Transverse colon (tissue), 4 donors: ENCODE measurements around the gene FCRL6. TPM values are rescaled to one million over a fixed set of nuclear protein-coding genes. Genes with fewer than 3 reads are reported as not detected.

Experiments
- DNase-seq: peaks from one replicate; pipeline ENCODE4 v3.0.0-alpha.2; 2019
- H3K27ac ChIP-seq, 4 donors: fragments of 200-600 bp; sonication (generic); 2 replicates each; pipeline ENCODE4 v1.5.1; 2016 to 2018; ENCODE audit warnings: inconsistent platforms in 4 of 4
- H3K27me3 ChIP-seq: fragments of 200-600 bp; sonication (generic); 2 replicates; pipeline ENCODE4 v1.5.1; 2017; ENCODE audit warnings: inconsistent platforms
- H3K36me3 ChIP-seq, 4 donors: fragments of 200-600 bp; sonication (generic); 2 replicates each; pipeline ENCODE4 v1.5.1; 2017 to 2019; ENCODE audit warnings: inconsistent platforms in 4 of 4
- H3K4me1 ChIP-seq, 4 donors: fragments of 200-600 bp; sonication (generic); 2 replicates each; pipeline ENCODE4 v1.5.1; 2017 to 2020; ENCODE audit warnings: inconsistent platforms in 4 of 4
- H3K4me3 ChIP-seq, 4 donors: fragments of 200-600 bp; sonication (generic); 1 replicate in 1 of 4; 2 replicates in 3 of 4; pipeline versions ENCODE4 v1.5.1 to v1.6.1; 2017 to 2019; ENCODE audit warnings: inconsistent platforms in 4 of 4
- H3K9me3 ChIP-seq, 2 donors: fragments of 200-600 bp; sonication (generic); 2 replicates each; pipeline ENCODE4 v1.5.1; 2017 to 2019; ENCODE audit warnings: inconsistent platforms in 2 of 2
- CTCF ChIP-seq, 5 experiments: fragments of 200-600 bp in 3 of 5; fragments of 450-650 bp in 2 of 5; sonication (generic) in 3 of 5; IDR thresholded peaks; 1 replicate in 2 of 5; 2 replicates in 3 of 5; pipeline ENCODE4 v1.5.1; 2016 to 2017; ENCODE audit warnings: antibody characterized with exemption in 5 of 5, inconsistent platforms in 3 of 5, mild to moderate bottlenecking in 2 of 5, moderate library complexity in 1 of 5
- EP300 ChIP-seq: sonication (generic); formaldehyde crosslinking; IDR thresholded peaks from one replicate; pipeline ENCODE4 v1.6.1; 2017; ENCODE audit warnings: antibody characterized with exemption, low read depth
- POLR2A ChIP-seq: fragments of 450-650 bp; IDR thresholded peaks from one replicate; pipeline ENCODE4 v1.6.1; 2016; ENCODE audit warnings: antibody characterized with exemption, mild to moderate bottlenecking, moderate library complexity
- POLR2AphosphoS5 ChIP-seq, 3 donors: sonication (generic); formaldehyde crosslinking; IDR thresholded peaks; one replicate each; pipeline ENCODE4 v1.6.1; 2016; ENCODE audit warnings: antibody characterized with exemption in 3 of 3
- WGBS, 2 donors: methylation state at CpG; one replicate each; pipeline ENCODE4 v1.1.5; 2018; ENCODE audit warnings: low coverage in 1 of 2; 5-methylcytosine and 5-hydroxymethylcytosine counted together
- in situ Hi-C, 4 donors: fragments of 200-750 bp; cut with MboI; loops; one replicate each; pipeline versions ENCODE4 v1.15.0 to v1.15.1; 2017; ENCODE audit warnings: low sequenced_read_pairs in 3 of 4, low pct_ligation_motif_present in 1 of 4, low pct_unique_long_range_greater_than_20kb in 1 of 4
- intact Hi-C: fragments of 100-400 bp; cut with DNase I; formaldehyde crosslinking; loops from one replicate; pipeline ENCODE4 v1.15.1; 2023; ENCODE audit warnings: low total_unique reads
- total RNA-seq, 4 donors: library from RNA; depleted of rRNA; stranded (reverse); fragments of >200 nt; gene quantifications; one replicate each; pipeline ENCODE4 v1.1.0, GENCODE V29; 2016

The FCRL6 gene
- total RNA-seq, 4 donors from 2014 or later = 0.55 to 1.4 TPM; not detected in 2

GRCh38 chr1:159843459-159843858 is 41.3 kb downstream of the FCRL6 start:
- WGBS, 2 donors = 73 to 80% methylated on average over 1 to 4 of the region's 4 CpGs
- H3K4me3 ChIP-seq = no peak overlapping the region
- no peaks in the 10 kb centered on the region for H3K4me1 ChIP-seq
- H3K27me3 ChIP-seq = no peaks in the 10 kb centered on the region
- H3K36me3 ChIP-seq = no peaks in the 10 kb centered on the region
- intact Hi-C loops (no loop called here), in situ Hi-C loops (no loop called here)
- H3K9me3 ChIP-seq = no peaks in the 10 kb centered on the region
- no peak overlapping the region for H3K27ac ChIP-seq
- TF ChIP-seq POLR2AphosphoS5 (IDR thresholded peaks at IDR 0.05) (no peak), EP300 (no peak), POLR2A (no peak), CTCF (IDR thresholded peaks at IDR 0.05) (no peak)
- no peak for DNase-seq

- in situ Hi-C loops = no loop called here
- no peak for TF ChIP-seq POLR2A
- no peak for TF ChIP-seq EP300
- TF ChIP-seq CTCF (IDR thresholded peaks at IDR 0.05) = no peak
- TF ChIP-seq POLR2AphosphoS5 (IDR thresholded peaks at IDR 0.05) = no peak
Measured at GRCh38 chr1:159845751-159846629, 43.8 kb downstream of the FCRL6 start.

GRCh38 chr1:159847231-159847630 is 45.1 kb downstream of the FCRL6 start:
- 54% methylated on average over 4 of the region's 4 CpGs; no CpG with 5 or more reads in 1 of the 2 donors for WGBS, 2 donors
- no peak for DNase-seq
- Histone ChIP-seq H3K4me1 (peaks cover 0 to 5% (median 0%) of the 10 kb centered on the region in 4 donors), H3K27me3 (no peaks in the 10 kb centered on the region), H3K4me3 (no peak overlapping the region), H3K9me3 (no peaks in the 10 kb centered on the region), H3K27ac (no peak overlapping the region), H3K36me3 (no peaks in the 10 kb centered on the region)
- intact Hi-C loops = no loop called here
- in situ Hi-C loops = no loop called here
- TF ChIP-seq CTCF (IDR thresholded peaks at IDR 0.05) (no peak), POLR2A (no peak), POLR2AphosphoS5 (IDR thresholded peaks at IDR 0.05) (no peak), EP300 (no peak)

More at GRCh38 chr1:159845751-159846629, 43.8 kb downstream of the FCRL6 start:
- 69 to 76% methylated on average over 6 to 13 of the region's 13 CpGs for WGBS, 2 donors
- H3K27me3 ChIP-seq = no peaks in the 10 kb centered on the region
- peaks cover 0 to 5% (median 0%) of the 10 kb centered on the region in 4 donors for H3K4me1 ChIP-seq
- intact Hi-C loops = no loop called here
- H3K4me3 ChIP-seq = no peak overlapping the region
- DNase-seq = peak; percentile 32
- no peaks in the 10 kb centered on the region for H3K9me3 ChIP-seq
- no peak overlapping the region for H3K27ac ChIP-seq
- H3K36me3 ChIP-seq = no peaks in the 10 kb centered on the region

DNA sequence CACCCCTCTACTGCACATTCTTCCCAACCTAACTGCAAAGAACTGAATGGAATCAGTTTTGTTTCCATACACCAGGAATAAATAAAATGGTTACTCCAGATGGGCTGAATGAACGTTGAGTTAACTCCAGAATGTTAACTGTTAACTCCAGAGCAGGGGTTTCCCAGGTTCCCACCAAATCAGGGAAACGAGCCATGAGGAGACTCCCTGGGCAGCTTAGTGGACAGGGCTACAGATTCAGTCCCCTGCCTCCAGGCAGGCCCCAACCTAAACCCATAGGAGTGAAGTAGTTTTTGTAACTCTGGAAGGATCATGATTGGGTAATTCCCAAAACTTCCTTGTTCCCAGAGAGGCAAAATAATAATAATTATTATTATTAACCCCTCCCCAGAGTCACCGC is 46.2 kb downstream of the FCRL6 start:
- no peaks in the 10 kb centered on the region for H3K9me3 ChIP-seq
- no peak for DNase-seq
- H3K27ac ChIP-seq = no peak overlapping the region
- H3K4me1 ChIP-seq = peaks cover under 1 to 7% (median 2%) of the 10 kb centered on the region in 4 donors
- TF ChIP-seq CTCF (IDR thresholded peaks at IDR 0.05) (no peak), POLR2A (no peak), POLR2AphosphoS5 (IDR thresholded peaks at IDR 0.05) (no peak), EP300 (no peak)
- intact Hi-C loops = no loop called here
- no peak overlapping the region for H3K4me3 ChIP-seq
- WGBS, 2 donors = 21 to 55% methylated on average over 3 of the region's 3 CpGs
- in situ Hi-C loops = no loop called here
- H3K36me3 ChIP-seq = no peaks in the 10 kb centered on the region
- no peaks in the 10 kb centered on the region for H3K27me3 ChIP-seq
